Right renal cortex interstitium (tissue), 3 donors: ENCODE results near the gene FCER2. TPM values are rescaled to one million over a fixed set of nuclear protein-coding genes. Genes with fewer than 3 reads are reported as not detected.

Experiments used
- DNase-seq, 3 donors: peaks; one replicate each; pipeline ENCODE4 v3.0.0-alpha.2; 2013; ENCODE audit warnings: low read depth in 3 of 3, low spot score in 2 of 3
- polyA plus RNA-seq, 3 donors: library from polyadenylated mRNA; unstranded; fragments of 120-200 nt; gene quantifications; one replicate each; pipeline ENCODE4 v1.2.1, GENCODE V29; 2013; ENCODE audit not compliant: insufficient read length in 3 of 3

The FCER2 gene
- polyA plus RNA-seq, 3 donors, result 0.22 TPM; not detected in 2

DNA sequence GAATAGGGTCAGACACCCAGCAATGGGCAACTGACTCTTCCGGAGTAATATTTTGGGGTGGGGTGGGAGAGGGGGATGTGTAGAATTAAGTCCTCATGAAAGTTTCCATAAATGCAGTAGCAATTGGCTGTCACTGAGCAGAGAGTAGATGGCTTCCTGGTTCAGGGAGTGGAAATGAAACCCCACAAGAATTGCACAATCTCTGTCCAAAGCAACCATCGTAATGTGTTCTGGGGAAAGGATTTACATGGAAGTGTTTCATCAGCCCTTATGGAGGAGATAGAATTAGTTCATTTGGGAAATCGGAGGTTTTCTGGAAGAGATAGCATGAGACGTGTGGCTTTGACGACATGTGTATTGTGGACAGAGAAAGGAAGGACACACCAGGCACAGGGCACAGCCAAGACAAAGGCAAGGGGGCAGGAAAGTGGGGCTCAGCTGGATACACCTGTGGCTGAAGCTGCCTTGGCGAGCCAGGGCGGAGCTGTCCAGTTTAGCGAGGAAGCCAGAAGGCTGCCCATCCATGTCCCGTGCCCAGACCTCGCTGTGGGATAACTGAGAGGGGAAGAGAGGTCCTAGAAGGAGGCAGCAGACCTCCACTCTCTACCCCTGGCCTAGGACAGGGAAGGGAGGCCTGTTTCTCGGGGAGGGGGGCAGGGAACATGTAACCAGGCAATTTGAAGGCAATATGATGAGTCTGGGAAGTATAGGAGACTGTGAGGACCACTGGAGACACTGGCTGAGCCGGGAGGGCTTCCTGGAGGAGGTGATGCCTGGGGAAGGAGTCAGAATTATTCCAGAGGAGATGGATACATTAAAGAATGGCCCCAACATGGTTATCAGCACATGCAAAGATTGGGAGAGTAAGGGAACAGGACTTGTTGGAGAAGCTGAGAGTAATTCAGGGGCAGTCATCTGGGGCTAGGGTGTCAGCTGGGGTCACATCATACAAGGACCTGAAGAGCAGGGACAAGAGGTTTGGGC is 32.6 kb upstream of the FCER2 start:
- DNase-seq, result no peak

DNA sequence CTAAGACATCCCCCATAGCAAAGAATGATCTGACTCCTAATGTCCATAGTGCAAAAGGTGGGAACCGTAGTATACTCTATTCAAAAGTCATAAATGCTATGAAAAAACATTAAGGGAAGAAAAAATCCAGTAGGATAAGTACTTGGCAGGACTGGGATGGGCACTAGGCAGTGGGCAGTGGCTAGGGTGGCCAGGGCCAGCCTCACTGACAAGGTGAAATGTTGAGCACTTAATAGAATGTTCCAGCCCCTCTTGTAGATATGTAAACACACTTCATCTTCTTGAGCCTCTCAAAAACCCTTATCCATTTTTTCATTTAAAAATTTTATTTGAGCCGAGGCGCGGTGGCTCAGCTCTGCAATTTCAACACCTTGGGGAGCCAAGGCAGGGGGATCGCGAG is 31.4 kb upstream of the FCER2 start:
- DNase-seq, result no peak

GRCh38 chr19:7732045-7732444 is 30.1 kb upstream of the FCER2 start, which contains the start of gene CLEC4G:
TSS of gene CLEC4G (minus strand) at chr19:7732110. CDS start at chr19:7732102, 8 bp downstream.
- no peak for DNase-seq

GRCh38 chr19:7731615-7732014 is 29.7 kb upstream of the FCER2 start:
- DNase-seq, result no peak

GRCh38 chr19:7731218-7731595 is 29.3 kb upstream of the FCER2 start:
- DNase-seq, result no peak

DNA sequence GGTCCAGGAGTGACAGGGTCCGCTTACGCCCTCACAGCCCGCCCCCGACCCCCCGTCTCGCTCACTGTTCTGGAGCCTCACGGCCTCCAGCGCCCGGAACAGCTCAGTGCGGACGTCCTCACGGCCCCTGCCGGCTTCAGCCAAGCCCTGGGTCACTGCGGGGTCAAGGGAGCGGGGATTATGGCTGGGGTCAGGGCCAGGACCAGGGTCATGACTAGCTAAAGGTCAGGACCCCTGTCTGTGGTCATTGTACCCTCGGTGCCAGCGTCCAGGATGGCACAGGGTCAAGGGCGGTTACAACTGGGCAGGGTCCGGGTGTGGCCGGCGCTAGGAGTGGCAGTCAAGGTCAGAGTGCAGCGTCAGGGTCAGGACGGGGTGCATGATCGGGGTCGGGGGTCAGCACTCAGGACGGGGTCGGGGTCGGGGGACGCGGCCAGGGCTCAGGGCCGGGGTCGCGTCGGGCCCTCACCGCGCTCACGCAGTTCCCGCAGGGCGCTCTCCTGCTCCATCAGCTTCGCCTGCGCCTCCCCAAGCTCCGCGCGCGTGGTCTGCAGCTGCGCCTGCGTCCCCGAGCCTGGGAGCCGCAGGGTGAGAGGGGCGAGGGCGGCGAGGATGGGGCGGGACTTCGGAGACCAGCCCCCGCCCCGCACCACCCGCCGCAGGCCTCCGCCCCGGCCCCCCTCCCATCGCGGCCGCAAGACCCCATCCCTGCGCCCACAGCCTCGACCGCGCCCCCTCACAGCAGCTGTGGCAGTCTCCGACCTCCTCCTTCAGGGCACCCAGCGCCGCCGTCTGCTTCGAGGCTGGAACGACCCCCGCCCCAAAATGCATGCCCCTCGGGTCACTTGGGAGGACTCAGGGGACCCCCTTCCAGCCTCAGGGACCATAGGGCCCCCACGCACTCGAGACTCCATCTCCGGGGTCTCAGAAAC is 28.6 kb upstream of the FCER2 start:
- DNase-seq, result no peak

DNA sequence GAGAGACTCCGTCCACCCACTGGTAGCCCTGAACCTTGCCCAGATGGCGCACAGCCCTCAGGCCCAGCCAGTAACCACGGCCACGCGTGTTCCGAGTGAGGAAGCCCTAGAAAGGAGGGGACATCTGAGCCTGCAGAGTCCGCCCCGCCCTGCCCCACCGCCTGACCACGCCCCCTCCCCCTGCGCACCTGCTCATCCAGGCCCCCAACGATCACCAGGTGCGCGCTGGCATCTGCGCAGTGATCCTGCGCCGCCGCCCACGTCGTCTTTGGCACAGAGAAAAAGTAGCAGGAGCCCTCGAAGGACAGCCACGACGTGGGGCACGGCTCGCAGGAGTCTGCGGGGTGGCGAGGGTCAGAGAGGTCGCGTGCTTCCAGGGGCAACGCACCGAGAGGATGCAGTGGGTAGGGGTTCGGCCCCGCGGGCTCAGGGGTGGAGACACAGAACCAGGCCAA is 27.9 kb upstream of the FCER2 start:
- DNase-seq, result no peak

GRCh38 chr19:7729211-7729610 is 27.3 kb upstream of the FCER2 start:
- DNase-seq, result no peak

DNA sequence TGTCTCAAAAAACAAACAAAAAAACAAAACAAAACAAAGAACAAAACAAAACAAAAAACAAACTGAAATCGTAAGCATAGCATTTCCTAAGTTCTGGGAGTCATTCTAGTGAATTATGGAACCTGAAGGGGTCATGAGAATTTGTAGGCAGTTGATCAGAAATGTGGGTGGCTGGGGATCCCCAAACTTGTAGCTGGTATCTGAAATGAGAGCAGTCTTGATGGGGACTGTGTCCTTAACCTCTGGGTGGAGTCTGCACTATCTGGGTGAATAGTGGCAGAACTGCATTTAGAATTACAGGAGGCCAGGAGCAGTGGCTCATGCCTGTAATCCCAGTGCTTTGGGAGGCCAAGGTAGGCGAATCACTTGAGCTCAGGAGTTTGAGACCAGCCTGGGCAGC is 23.9 kb upstream of the FCER2 start:
- DNase-seq, result no peak

GRCh38 chr19:7722231-7722651 is 20.3 kb upstream of the FCER2 start:
- no peak for DNase-seq

GRCh38 chr19:7720351-7720750 is 18.4 kb upstream of the FCER2 start:
- no peak for DNase-seq

GRCh38 chr19:7718668-7719067 is 16.7 kb upstream of the FCER2 start:
- DNase-seq, result no peak

- DNase-seq, result no peak
Observed at GRCh38 chr19:7716762-7717161, 14.8 kb upstream of the FCER2 start.

DNA sequence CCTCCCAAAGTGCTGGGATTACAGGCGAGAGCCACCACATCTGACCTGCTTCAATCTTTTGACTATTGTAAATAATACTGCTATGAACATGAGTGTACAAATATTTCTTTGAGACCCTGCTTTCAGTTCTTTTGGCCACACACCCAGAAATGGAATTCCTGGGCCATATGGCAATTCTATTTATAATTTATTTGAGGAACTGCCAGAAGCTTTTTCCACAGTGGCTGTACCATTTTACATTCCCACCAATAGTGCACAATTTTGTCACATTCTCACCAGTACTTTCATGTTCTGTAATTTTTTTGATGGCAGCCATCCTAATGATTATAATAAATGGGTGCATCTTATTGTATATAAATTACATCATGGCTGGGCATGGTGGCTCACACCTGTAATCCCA is 13.7 kb upstream of the FCER2 start:
- no peak for DNase-seq

DNA sequence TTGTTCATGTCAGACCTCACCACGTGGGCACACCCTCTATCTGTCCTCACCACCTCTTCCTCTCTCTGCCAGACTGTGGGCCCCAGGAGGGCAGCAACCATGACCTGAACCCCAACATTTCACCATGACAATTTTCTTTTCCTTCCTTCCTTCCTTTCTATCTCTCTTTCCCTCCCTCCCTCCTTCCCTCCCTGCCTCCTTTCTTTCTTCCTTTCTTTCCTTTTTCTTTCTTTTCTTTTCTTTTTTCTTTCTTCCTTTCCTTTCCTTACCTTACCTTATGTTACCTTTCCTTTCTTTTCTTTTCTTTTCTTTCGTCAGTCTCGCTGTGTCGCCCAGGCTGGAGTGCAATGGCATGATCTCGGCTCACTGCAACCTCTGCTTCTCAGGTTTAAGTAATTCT is 8.7 kb upstream of the FCER2 start:
- DNase-seq, result no peak

- DNase-seq, result no peak
Observed at GRCh38 chr19:7709932-7710460, 8.1 kb upstream of the FCER2 start.

GRCh38 chr19:7706955-7707456 is 5.1 kb upstream of the FCER2 start:
- no peak for DNase-seq

GRCh38 chr19:7706188-7706954 is 4.4 kb upstream of the FCER2 start:
- no peak for DNase-seq

GRCh38 chr19:7705387-7706187 is 3.7 kb upstream of the FCER2 start:
- DNase-seq, result no peak
